Measurements from ENCODE around the gene MSX1. TPM values are rescaled to one million over a fixed set of nuclear protein-coding genes. Genes with fewer than 3 reads are reported as not detected.
A peak's percentile ranks its signal among the peaks of the same experiment; 100 is the strongest.

MSX1 gene
- total and polyA plus RNA-seq, 4 donors: 3.8 to 14.5 (median 4.7) TPM

GRCh38 chr4:4853921-4854648 is 5.4 kb upstream of the MSX1 start:
- Histone ChIP-seq H3K4me1 (ENCODE audit: control insufficient read depth in 1 of 2, insufficient read depth in 2 of 2, low read length in 2 of 2) (no peaks in the 10 kb centered on the region), H3K27ac (ENCODE audit: low read depth in 1 of 2, low read length in 2 of 2) (no peak overlapping the region), H3K4me3 (ENCODE audit: low read length in 2 of 2) (no peak overlapping the region), H3K36me3 (ENCODE audit: control insufficient read depth in 1 of 2, insufficient read depth in 2 of 2, low read length in 1 of 2) (no peaks in the 10 kb centered on the region), H3K27me3 (ENCODE audit: control insufficient read depth in 1 of 2, insufficient read depth in 2 of 2, low read length in 1 of 2) (no peaks in the 10 kb centered on the region), H3K9me3 (ENCODE audit: control insufficient read depth, low read length) (no peaks in the 10 kb centered on the region)
- no peak for ATAC-seq (ENCODE audit: low FRiP score)
- no peak for DNase-seq
- 30 to 43% methylated on average over 22 to 24 of the region's 24 CpGs for WGBS, 2 donors
- intact Hi-C loops (cut with DNase I): loop anchor here in 1 of 2 donors (5.0 kb wide), 1 partner anchor 62 kb away; no protein-coding TSS in a partner anchor

DNA sequence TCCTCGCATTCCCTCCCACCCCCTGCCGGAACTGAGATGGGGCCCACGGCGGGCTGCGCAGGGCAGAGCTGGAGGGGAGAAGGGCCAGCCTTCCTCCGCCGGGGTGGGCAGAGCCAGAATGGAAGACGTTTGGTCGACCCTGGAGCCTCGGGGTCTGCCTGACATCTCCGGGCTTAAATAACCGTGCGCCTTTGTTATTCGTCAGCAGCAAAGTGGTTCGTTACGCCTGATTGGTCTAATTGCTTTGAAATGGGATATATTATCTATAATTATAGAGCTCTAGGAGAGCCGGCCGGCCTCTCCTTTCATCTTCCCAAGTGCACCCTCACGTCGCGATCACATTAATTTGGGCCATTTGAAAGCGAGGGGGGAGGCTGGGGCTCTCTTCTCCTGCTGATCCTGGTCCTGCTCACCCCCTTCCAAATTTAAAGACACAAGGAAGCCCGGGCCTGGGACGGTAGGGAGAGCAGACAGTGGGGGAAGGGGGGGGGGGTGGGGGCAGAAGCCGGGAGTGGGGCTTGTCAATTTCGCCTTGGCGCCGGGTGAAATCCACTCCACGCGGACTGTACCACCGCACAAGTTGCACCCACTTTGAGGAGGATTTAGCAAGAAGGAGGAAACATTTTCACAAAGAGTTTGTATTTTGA is 4.7 kb upstream of the MSX1 start:
- Histone ChIP-seq H3K36me3 (ENCODE audit: control insufficient read depth in 1 of 2, insufficient read depth in 2 of 2, low read length in 1 of 2) (no peaks in the 10 kb centered on the region), H3K4me3 (ENCODE audit: low read length in 2 of 2) (no peak overlapping the region), H3K27me3 (ENCODE audit: control insufficient read depth in 1 of 2, insufficient read depth in 2 of 2, low read length in 1 of 2) (no peaks in the 10 kb centered on the region), H3K9me3 (ENCODE audit: control insufficient read depth, low read length) (no peaks in the 10 kb centered on the region), H3K27ac (ENCODE audit: low read depth in 1 of 2, low read length in 2 of 2) (no peak overlapping the region), H3K4me1 (ENCODE audit: control insufficient read depth in 1 of 2, insufficient read depth in 2 of 2, low read length in 2 of 2) (no peaks in the 10 kb centered on the region)
- WGBS, 2 donors: 27 to 48% methylated on average over 31 of the region's 31 CpGs
- no peak for ATAC-seq (ENCODE audit: low FRiP score)
- intact Hi-C loops (cut with DNase I): loop anchor here in 1 of 2 donors (5.0 kb wide), 2 partner anchors 62 to 138 kb away; no protein-coding TSS in a partner anchor
- DNase-seq: peak in 1 of 2 donors; percentile 21

DNA sequence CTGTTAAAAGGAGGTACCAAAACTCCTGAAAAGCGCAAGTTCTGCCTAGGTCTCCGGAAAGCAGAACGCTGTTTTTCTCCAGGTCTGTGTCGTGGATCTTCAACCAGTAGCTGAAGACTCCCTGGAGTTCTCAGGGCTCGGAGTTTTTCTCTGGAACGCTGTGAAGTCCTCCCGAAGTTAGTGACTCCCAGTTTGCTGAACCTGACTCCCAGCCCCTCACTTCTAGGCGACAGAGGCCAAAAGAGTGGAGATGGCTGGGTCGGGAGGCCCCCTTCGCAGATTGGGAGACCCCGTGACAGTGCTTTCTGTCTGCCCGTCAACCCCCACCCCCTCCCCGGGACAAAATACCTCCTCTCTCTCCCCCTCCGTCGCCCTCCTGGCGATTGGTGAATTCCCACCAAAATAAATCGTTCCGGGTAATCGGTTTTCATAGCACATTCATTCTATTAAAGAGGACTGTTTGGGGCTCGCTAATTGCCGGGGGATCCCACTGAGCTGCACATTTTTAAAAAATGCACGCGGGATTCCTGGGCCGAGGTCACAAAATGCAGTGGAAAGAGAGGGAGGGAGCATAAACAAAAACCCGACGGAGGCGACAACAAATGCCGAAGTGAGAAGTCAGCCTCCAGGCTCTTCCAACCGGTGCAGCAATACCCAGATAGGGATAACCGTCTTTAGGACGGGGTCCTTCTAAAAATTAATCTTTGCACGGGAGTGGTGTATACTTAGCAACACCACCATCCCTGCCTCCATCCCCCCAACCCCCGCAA is 4.0 kb upstream of the MSX1 start:
- intact Hi-C loops (cut with DNase I): loop anchor here in 1 of 2 donors (5.0 kb wide), 1 partner anchor 137 kb away; no protein-coding TSS in a partner anchor
- no peak for ATAC-seq (ENCODE audit: low FRiP score)
- WGBS, 2 donors: 26 to 36% methylated on average over 33 of the region's 33 CpGs
- no peaks in the 10 kb centered on the region for H3K27me3 ChIP-seq (ENCODE audit: control insufficient read depth in 1 of 2, insufficient read depth in 2 of 2, low read length in 1 of 2)
- H3K4me1 ChIP-seq (ENCODE audit: control insufficient read depth in 1 of 2, insufficient read depth in 2 of 2, low read length in 2 of 2): no peaks in the 10 kb centered on the region
- no peaks in the 10 kb centered on the region for H3K36me3 ChIP-seq (ENCODE audit: control insufficient read depth in 1 of 2, insufficient read depth in 2 of 2, low read length in 1 of 2)
- no peaks in the 10 kb centered on the region for H3K9me3 ChIP-seq (ENCODE audit: control insufficient read depth, low read length)
- H3K4me3 ChIP-seq (ENCODE audit: low read length in 2 of 2): no peak overlapping the region
- no peak overlapping the region for H3K27ac ChIP-seq (ENCODE audit: low read depth in 1 of 2, low read length in 2 of 2)
- peak in 1 of 2 donors; percentile 35 for DNase-seq

GRCh38 chr4:4856071-4857000 is 3.1 kb upstream of the MSX1 start:
- Histone ChIP-seq H3K4me1 (ENCODE audit: control insufficient read depth in 1 of 2, insufficient read depth in 2 of 2, low read length in 2 of 2) (no peaks in the 10 kb centered on the region), H3K27ac (ENCODE audit: low read depth in 1 of 2, low read length in 2 of 2) (no peak overlapping the region), H3K36me3 (ENCODE audit: control insufficient read depth in 1 of 2, insufficient read depth in 2 of 2, low read length in 1 of 2) (no peaks in the 10 kb centered on the region), H3K27me3 (ENCODE audit: control insufficient read depth in 1 of 2, insufficient read depth in 2 of 2, low read length in 1 of 2) (no peaks in the 10 kb centered on the region), H3K9me3 (ENCODE audit: control insufficient read depth, low read length) (no peaks in the 10 kb centered on the region), H3K4me3 (ENCODE audit: low read length in 2 of 2) (peak overlapping the region; percentile 11 to 49)
- intact Hi-C loops (cut with DNase I): loop anchor here in 1 of 2 donors (5.0 kb wide), 1 partner anchor 136 kb away; no protein-coding TSS in a partner anchor
- ATAC-seq (ENCODE audit: low FRiP score) (no peak), DNase-seq (no peak)
- 2% methylated on average over 61 of the region's 61 CpGs for WGBS, 2 donors

DNA sequence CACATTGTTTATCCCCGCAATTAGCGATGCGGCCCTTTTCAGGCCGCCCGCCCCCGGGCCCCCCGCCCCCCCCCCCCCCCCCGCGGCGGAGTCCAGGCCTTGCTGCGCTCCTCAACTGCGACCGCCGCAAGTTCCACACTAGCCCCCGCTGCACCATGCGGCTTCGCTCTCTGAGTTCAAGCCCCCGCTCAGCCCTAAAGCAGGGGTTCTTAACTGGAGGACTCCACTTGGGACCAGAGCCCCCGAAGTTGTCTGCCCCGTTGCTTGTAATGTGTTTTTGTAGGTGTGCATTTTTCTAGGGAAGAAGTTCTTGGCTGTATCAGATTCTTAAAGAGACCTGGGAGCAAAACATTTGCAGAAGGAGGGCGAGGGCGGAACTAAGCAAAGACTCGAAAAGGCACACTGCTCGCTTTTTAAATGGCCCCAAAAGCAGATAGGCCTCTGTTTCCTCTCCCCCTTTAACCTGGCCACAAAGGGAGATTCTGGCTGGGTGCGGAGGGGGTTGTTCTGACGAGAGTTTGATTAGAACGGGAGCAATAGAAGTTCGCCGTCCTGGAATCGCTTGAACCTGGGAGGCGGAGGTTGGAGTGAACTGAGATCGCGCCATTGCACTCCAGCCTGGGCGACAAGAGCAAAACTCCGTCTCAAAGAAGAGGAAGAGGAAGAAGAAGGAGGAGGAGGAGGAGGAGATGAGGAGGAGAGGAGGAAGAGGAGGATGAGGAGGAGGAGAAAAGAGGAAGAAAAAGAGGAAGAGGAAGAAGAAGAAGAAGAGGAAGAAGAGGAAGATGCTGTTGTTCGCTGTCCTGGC is 2.3 kb upstream of the MSX1 start:
- H3K36me3 ChIP-seq (ENCODE audit: control insufficient read depth in 1 of 2, insufficient read depth in 2 of 2, low read length in 1 of 2): no peaks in the 10 kb centered on the region
- H3K4me3 ChIP-seq (ENCODE audit: low read length in 2 of 2): peak overlapping the region; percentile 11 to 49
- ATAC-seq (ENCODE audit: low FRiP score): no peak
- DNase-seq: no peak
- 45% methylated on average over 29 to 36 of the region's 36 CpGs for WGBS, 2 donors
- H3K27ac ChIP-seq (ENCODE audit: low read depth in 1 of 2, low read length in 2 of 2): no peak overlapping the region
- no peaks in the 10 kb centered on the region for H3K9me3 ChIP-seq (ENCODE audit: control insufficient read depth, low read length)
- no peaks in the 10 kb centered on the region for H3K4me1 ChIP-seq (ENCODE audit: control insufficient read depth in 1 of 2, insufficient read depth in 2 of 2, low read length in 2 of 2)
- no peaks in the 10 kb centered on the region for H3K27me3 ChIP-seq (ENCODE audit: control insufficient read depth in 1 of 2, insufficient read depth in 2 of 2, low read length in 1 of 2)
- intact Hi-C loops (cut with DNase I): loop anchor here in 1 of 2 donors (5.0 kb wide), 1 partner anchor 135 kb away; no protein-coding TSS in a partner anchor

DNA sequence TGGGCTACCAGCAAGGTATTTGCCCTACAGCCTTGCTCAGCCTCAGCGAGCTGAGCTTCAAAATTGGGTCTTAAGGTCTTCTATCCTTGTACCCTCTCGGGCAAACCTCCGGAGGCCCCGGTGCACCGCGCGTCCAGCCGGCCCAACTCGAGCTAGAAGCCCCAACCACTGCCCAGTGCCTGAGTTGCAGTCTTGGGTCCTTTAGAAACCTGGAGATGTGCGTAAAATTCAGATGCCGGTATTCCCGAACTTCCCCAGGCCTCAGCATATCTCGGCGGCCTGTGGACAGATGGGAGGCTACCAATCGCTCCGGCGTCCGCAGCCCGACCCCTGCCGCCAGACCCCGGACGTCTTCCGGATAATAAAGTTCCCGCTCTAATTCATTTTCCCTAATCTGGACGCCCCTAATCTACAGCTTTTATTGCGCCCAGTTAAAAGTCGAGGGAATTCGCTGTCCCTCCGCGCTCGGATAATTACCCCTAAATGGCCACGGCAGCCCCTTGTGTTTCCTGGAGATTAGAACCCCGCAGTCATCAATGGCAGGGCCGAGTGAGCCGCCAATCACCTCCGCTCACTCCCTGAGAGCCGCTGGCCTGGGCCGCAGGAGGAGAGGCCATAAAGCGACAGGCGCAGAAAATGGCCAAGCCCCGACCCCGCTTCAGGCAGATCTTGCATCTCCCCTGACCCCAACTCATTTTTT is 1.5 kb upstream of the MSX1 start:
- intact Hi-C loops (cut with DNase I): loop anchor here in 1 of 2 donors (5.0 kb wide), 1 partner anchor 134 kb away; no protein-coding TSS in a partner anchor
- 53 to 69% methylated on average over 42 of the region's 42 CpGs for WGBS, 2 donors
- DNase-seq (no peak), ATAC-seq (ENCODE audit: low FRiP score) (no peak)
- no peak overlapping the region for H3K4me3 ChIP-seq (ENCODE audit: low read length in 2 of 2)
- H3K27ac ChIP-seq (ENCODE audit: low read depth in 1 of 2, low read length in 2 of 2): no peak overlapping the region
- no peaks in the 10 kb centered on the region for H3K36me3 ChIP-seq (ENCODE audit: control insufficient read depth in 1 of 2, insufficient read depth in 2 of 2, low read length in 1 of 2)
- no peaks in the 10 kb centered on the region for H3K27me3 ChIP-seq (ENCODE audit: control insufficient read depth in 1 of 2, insufficient read depth in 2 of 2, low read length in 1 of 2)
- no peaks in the 10 kb centered on the region for H3K9me3 ChIP-seq (ENCODE audit: control insufficient read depth, low read length)
- no peaks in the 10 kb centered on the region for H3K4me1 ChIP-seq (ENCODE audit: control insufficient read depth in 1 of 2, insufficient read depth in 2 of 2, low read length in 2 of 2)
